Breast epithelium (tissue), 3 donors: ENCODE data around the gene DNAJC21.
"Not testable (repeated sequence)": the region's sequence is repeated elsewhere in the genome, so short reads cannot be mapped to it uniquely, and the experiment has no call there.

Experiments used
- POLR2AphosphoS5 ChIP-seq, 3 donors: sonication (generic); formaldehyde crosslinking; IDR thresholded peaks; one replicate each; pipeline ENCODE4 v1.6.1; 2017; ENCODE audit warnings: antibody characterized with exemption in 3 of 3
- TF ChIP-seq, protein P1 (sequence below), 3 donors: fragments of 450-650 bp; IDR thresholded peaks; one replicate each; pipeline ENCODE4 v1.5.1; 2016 to 2017; ENCODE audit warnings: antibody characterized with exemption in 3 of 3, mild to moderate bottlenecking in 3 of 3, moderate library complexity in 3 of 3

DNA sequence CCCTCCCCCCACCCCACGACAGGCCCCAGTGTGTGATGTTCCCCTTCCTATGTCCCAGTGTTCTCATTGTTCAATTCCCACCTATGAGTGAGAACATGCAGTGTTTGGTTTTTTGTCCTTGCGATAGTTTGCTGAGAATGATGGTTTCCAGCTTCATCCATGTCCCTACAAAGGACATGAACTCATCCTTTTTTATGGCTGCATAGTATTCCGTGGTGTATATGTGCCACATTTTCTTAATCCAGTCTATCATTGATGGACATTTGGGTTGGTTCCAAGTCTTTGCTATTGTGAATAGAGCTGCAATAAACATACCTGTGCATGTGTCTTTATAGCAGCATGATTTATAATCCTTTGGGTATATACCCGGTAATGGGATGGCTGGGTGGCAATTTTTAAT is 42.3 kb downstream of the DNAJC21 start:
- TF ChIP-seq, protein P1, sequence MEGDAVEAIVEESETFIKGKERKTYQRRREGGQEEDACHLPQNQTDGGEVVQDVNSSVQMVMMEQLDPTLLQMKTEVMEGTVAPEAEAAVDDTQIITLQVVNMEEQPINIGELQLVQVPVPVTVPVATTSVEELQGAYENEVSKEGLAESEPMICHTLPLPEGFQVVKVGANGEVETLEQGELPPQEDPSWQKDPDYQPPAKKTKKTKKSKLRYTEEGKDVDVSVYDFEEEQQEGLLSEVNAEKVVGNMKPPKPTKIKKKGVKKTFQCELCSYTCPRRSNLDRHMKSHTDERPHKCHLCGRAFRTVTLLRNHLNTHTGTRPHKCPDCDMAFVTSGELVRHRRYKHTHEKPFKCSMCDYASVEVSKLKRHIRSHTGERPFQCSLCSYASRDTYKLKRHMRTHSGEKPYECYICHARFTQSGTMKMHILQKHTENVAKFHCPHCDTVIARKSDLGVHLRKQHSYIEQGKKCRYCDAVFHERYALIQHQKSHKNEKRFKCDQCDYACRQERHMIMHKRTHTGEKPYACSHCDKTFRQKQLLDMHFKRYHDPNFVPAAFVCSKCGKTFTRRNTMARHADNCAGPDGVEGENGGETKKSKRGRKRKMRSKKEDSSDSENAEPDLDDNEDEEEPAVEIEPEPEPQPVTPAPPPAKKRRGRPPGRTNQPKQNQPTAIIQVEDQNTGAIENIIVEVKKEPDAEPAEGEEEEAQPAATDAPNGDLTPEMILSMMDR (IDR thresholded peaks at IDR 0.05) = not testable (repeated sequence)
- TF ChIP-seq POLR2AphosphoS5 (IDR thresholded peaks at IDR 0.05) = not testable (repeated sequence)
